Breast epithelium (tissue), 3 donors: ENCODE data around the gene FNDC3B.

ENCODE experiments used
- POLR2A ChIP-seq: fragments of 450-650 bp; IDR thresholded peaks from one replicate; pipeline ENCODE4 v1.6.1; 2016; ENCODE audit warnings: antibody characterized with exemption, mild to moderate bottlenecking, moderate library complexity
- TF ChIP-seq, protein P1 (sequence below), 3 donors: fragments of 450-650 bp; IDR thresholded peaks; one replicate each; pipeline ENCODE4 v1.5.1; 2016 to 2017; ENCODE audit warnings: antibody characterized with exemption in 3 of 3, mild to moderate bottlenecking in 3 of 3, moderate library complexity in 3 of 3

DNA sequence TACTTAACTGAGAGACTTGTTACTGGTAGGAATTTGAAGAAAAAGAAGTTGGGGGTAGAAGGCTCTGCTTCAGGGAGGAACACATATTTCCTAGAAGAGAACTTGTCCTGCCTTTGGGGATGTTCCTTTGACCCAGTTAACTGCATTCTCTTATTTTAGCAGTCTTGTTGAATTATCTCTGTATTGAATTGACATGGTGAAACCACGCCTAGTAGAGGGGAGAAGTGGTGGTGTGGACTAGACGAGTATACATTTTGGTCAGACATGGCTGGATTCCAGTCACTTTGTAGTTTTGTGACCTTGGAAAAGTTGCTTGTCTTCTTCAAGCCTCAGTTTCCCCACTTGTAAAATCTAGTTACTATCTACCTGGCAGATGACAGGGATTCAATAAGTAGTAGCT lies 87.8 kb downstream of the FNDC3B start:
- TF ChIP-seq, protein P1, sequence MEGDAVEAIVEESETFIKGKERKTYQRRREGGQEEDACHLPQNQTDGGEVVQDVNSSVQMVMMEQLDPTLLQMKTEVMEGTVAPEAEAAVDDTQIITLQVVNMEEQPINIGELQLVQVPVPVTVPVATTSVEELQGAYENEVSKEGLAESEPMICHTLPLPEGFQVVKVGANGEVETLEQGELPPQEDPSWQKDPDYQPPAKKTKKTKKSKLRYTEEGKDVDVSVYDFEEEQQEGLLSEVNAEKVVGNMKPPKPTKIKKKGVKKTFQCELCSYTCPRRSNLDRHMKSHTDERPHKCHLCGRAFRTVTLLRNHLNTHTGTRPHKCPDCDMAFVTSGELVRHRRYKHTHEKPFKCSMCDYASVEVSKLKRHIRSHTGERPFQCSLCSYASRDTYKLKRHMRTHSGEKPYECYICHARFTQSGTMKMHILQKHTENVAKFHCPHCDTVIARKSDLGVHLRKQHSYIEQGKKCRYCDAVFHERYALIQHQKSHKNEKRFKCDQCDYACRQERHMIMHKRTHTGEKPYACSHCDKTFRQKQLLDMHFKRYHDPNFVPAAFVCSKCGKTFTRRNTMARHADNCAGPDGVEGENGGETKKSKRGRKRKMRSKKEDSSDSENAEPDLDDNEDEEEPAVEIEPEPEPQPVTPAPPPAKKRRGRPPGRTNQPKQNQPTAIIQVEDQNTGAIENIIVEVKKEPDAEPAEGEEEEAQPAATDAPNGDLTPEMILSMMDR (IDR thresholded peaks at IDR 0.05), result no peak
- no peak for TF ChIP-seq POLR2A
